ENCODE data around the gene STOX1. TPM values are rescaled to one million over a fixed set of nuclear protein-coding genes. Genes with fewer than 3 reads are reported as not detected.
A peak's percentile ranks its signal among the peaks of the same experiment; 100 is the strongest.

The STOX1 gene
- total and polyA plus RNA-seq, 2 of the 13 experiments (the other 11 are each of a cell fraction or from before 2014, with no cell fraction given), result 2.5 to 6.0 TPM

GRCh38 chr10:68826764-68827591, at the start of gene STOX1 (continued):
- TF ChIP-seq ZNF407 (CRISPR knock-in tag; IDR thresholded peaks at IDR 0.05; ENCODE audit: not compliant biosample characterization) (no peak), SIX1 (CRISPR knock-in tag; IDR thresholded peaks at IDR 0.05; ENCODE audit: borderline replicate concordance) (no peak), GATA4 (IDR thresholded peaks at IDR 0.05; ENCODE audit: borderline replicate concordance, low read depth) (no peak), ZNF333 (CRISPR knock-in tag; IDR thresholded peaks at IDR 0.05; ENCODE audit: borderline replicate concordance) (peak; percentile 29; the same call in 1 of the 2 replicates), PCBP1 (IDR thresholded peaks at IDR 0.05; ENCODE audit: borderline replicate concordance, low read depth, low read length) (0 out of 2 replicates have a peak, but pooled peaks have one; percentile 71), YY1 (IDR thresholded peaks at IDR 0.05; ENCODE audit: insufficient read depth, insufficient replicate concordance, low read depth, low read length) (no peak), ZNF790 (CRISPR knock-in tag; IDR thresholded peaks at IDR 0.05; ENCODE audit: borderline replicate concordance) (no peak), ZC3H13 (CRISPR knock-in tag; IDR thresholded peaks at IDR 0.05) (peak; percentile 25; the same call in 1 of the 2 replicates), PAWR (CRISPR knock-in tag; IDR thresholded peaks at IDR 0.05; ENCODE audit: borderline replicate concordance) (no peak), ZNF850 (CRISPR knock-in tag; conservative IDR thresholded peaks at IDR 0.05) (no peak), ZNF30 (CRISPR knock-in tag; IDR thresholded peaks at IDR 0.05) (no peak), ZNF496 (CRISPR knock-in tag; IDR thresholded peaks at IDR 0.05; ENCODE audit: insufficient replicate concordance) (no peak), ZNF326 (CRISPR knock-in tag; IDR thresholded peaks at IDR 0.05; ENCODE audit: borderline replicate concordance) (no peak), ZNF101 (CRISPR knock-in tag; IDR thresholded peaks at IDR 0.05; ENCODE audit: borderline replicate concordance, low read depth) (no peak), CEBPB (IDR thresholded peaks at IDR 0.05; ENCODE audit: borderline replicate concordance, low read depth, low read length) (no peak)
- TF ChIP-seq, protein P1, sequence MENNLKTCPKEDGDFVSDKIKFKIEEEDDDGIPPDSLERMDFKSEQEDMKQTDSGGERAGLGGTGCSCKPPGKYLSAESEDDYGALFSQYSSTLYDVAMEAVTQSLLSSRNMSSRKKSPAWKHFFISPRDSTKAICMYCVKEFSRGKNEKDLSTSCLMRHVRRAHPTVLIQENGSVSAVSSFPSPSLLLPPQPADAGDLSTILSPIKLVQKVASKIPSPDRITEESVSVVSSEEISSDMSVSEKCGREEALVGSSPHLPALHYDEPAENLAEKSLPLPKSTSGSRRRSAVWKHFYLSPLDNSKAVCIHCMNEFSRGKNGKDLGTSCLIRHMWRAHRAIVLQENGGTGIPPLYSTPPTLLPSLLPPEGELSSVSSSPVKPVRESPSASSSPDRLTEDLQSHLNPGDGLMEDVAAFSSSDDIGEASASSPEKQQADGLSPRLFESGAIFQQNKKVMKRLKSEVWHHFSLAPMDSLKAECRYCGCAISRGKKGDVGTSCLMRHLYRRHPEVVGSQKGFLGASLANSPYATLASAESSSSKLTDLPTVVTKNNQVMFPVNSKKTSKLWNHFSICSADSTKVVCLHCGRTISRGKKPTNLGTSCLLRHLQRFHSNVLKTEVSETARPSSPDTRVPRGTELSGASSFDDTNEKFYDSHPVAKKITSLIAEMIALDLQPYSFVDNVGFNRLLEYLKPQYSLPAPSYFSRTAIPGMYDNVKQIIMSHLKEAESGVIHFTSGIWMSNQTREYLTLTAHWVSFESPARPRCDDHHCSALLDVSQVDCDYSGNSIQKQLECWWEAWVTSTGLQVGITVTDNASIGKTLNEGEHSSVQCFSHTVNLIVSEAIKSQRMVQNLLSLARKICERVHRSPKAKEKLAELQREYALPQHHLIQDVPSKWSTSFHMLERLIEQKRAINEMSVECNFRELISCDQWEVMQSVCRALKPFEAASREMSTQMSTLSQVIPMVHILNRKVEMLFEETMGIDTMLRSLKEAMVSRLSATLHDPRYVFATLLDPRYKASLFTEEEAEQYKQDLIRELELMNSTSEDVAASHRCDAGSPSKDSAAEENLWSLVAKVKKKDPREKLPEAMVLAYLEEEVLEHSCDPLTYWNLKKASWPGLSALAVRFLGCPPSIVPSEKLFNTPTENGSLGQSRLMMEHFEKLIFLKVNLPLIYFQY (CRISPR knock-in tag; IDR thresholded peaks at IDR 0.05; ENCODE audit: borderline replicate concordance), result no peak
